HEK293 (cell line): ENCODE results near the gene BIN1.

ENCODE experiments used
- CTCF ChIA-PET: fragments of 350-600 bp; formaldehyde crosslinking; extraction: SDS; loops from one replicate; lab custom pipeline; 2021; ENCODE audit warnings: antibody characterized with exemption; lab: Yijun Ruan, JAX
- POLR2A ChIA-PET: fragments of 300-600 bp; formaldehyde crosslinking; extraction: SDS; loops from one replicate; lab custom pipeline; 2020; ENCODE audit warnings: antibody characterized with exemption, inconsistent platforms; lab: Yijun Ruan, JAX
- H3K27ac ChIP-seq: fragments of 200-500 bp; sonication (Bioruptor generic); 2 replicates; pipeline ENCODE4 v1.5.1; 2014; ENCODE audit warnings: low read depth, low read length, control low read depth, inconsistent platforms; ENCODE audit errors: extremely low read depth
- H3K36me3 ChIP-seq, 2 experiments: fragments of 200-500 bp in 1 of 2; sonication (Bioruptor generic) in 1 of 2; 1 replicate in 1 of 2; 2 replicates in 1 of 2; pipeline ENCODE4 v1.5.1; 2014 to 2017; ENCODE audit warnings: inconsistent platforms in 2 of 2, low read length in 2 of 2; ENCODE audit not compliant: control insufficient read depth in 2 of 2, insufficient read depth in 1 of 2
- H3K4me1 ChIP-seq: fragments of 200-500 bp; sonication (Bioruptor generic); 2 replicates; pipeline ENCODE4 v1.5.1; 2014; ENCODE audit warnings: mild to moderate bottlenecking, low read length, inconsistent platforms; ENCODE audit not compliant: control insufficient read depth, insufficient read depth
- H3K4me3 ChIP-seq: 2 replicates; pipeline ENCODE4 v1.5.1; 2011; ENCODE audit warnings: low read depth, mild to moderate bottlenecking, control low read depth, low read length, moderate library complexity
- H3K9me3 ChIP-seq: fragments of 200-500 bp; sonication (Bioruptor generic); 2 replicates; pipeline ENCODE4 v1.5.1; 2014; ENCODE audit warnings: low read depth, low read length, inconsistent platforms; ENCODE audit not compliant: control insufficient read depth, insufficient read depth
- HOXC10 ChIP-seq: sonication (generic); formaldehyde crosslinking; IDR thresholded peaks from 2 replicates; pipeline ENCODE4 v1.8.1; 2023; ENCODE audit warnings: mild to moderate bottlenecking, missing genetic modification reagents
- KLF10 ChIP-seq: fragments of 450-650 bp; IDR thresholded peaks from 2 replicates; pipeline ENCODE4 v1.5.1; 2018; ENCODE audit warnings: missing biosample characterization, mild to moderate bottlenecking, missing genetic modification characterization
- SCRT2 ChIP-seq: fragments of 450-650 bp; formaldehyde crosslinking; IDR thresholded peaks from 2 replicates; pipeline ENCODE4 v1.5.1; 2016; ENCODE audit warnings: missing biosample characterization, missing genetic modification characterization
- ZBTB20 ChIP-seq: fragments of 450-650 bp; formaldehyde crosslinking; IDR thresholded peaks from 2 replicates; pipeline ENCODE4 v1.5.1; 2016; ENCODE audit warnings: missing biosample characterization, missing genetic modification characterization
- ZBTB21 ChIP-seq: fragments of 450-650 bp; formaldehyde crosslinking; IDR thresholded peaks from 2 replicates; pipeline ENCODE4 v1.5.1; 2017; ENCODE audit warnings: missing biosample characterization, missing genetic modification characterization
- ZNF133 ChIP-seq: fragments of 450-650 bp; formaldehyde crosslinking; IDR thresholded peaks from 2 replicates; pipeline ENCODE4 v1.5.1; 2016; ENCODE audit warnings: missing biosample characterization, missing genetic modification characterization
- ZNF146 ChIP-seq: fragments of 450-650 bp; formaldehyde crosslinking; IDR thresholded peaks from 2 replicates; pipeline ENCODE4 v1.5.1; 2016; ENCODE audit warnings: missing biosample characterization, missing genetic modification characterization
- ZNF239 ChIP-seq: fragments of 450-650 bp; formaldehyde crosslinking; IDR thresholded peaks from 2 replicates; pipeline ENCODE4 v1.5.1; 2016; ENCODE audit warnings: missing biosample characterization, missing genetic modification characterization
- ZNF292 ChIP-seq: fragments of 450-650 bp; formaldehyde crosslinking; IDR thresholded peaks from 2 replicates; pipeline ENCODE4 v1.5.1; 2016; ENCODE audit warnings: low read depth, missing biosample characterization, missing genetic modification characterization, borderline replicate concordance
- ZNF404 ChIP-seq: fragments of 450-650 bp; formaldehyde crosslinking; IDR thresholded peaks from 2 replicates; pipeline ENCODE4 v1.5.1; 2017; ENCODE audit warnings: missing biosample characterization, missing genetic modification characterization
- ZNF501 ChIP-seq: fragments of 450-650 bp; formaldehyde crosslinking; IDR thresholded peaks from 2 replicates; pipeline ENCODE4 v1.5.1; 2016; ENCODE audit warnings: missing biosample characterization, missing genetic modification characterization
- ZNF529 ChIP-seq: fragments of 450-650 bp; formaldehyde crosslinking; IDR thresholded peaks from 2 replicates; pipeline ENCODE4 v1.5.1; 2017; ENCODE audit warnings: missing genetic modification characterization, missing biosample characterization; ENCODE audit not compliant: insufficient replicate concordance
- ZNF548 ChIP-seq: fragments of 450-650 bp; formaldehyde crosslinking; IDR thresholded peaks from 2 replicates; pipeline ENCODE4 v1.5.1; 2016; ENCODE audit warnings: missing biosample characterization, missing genetic modification characterization
- ZNF571 ChIP-seq: fragments of 450-650 bp; formaldehyde crosslinking; IDR thresholded peaks from 2 replicates; pipeline ENCODE4 v1.5.0; 2017; ENCODE audit warnings: missing biosample characterization, missing genetic modification characterization
- ZNF654 ChIP-seq: fragments of 450-650 bp; formaldehyde crosslinking; IDR thresholded peaks from 2 replicates; pipeline ENCODE4 v1.5.1; 2016; ENCODE audit warnings: low read depth, missing biosample characterization, missing genetic modification characterization
- ZNF677 ChIP-seq: fragments of 450-650 bp; IDR thresholded peaks from 2 replicates; pipeline ENCODE4 v1.5.0; 2018; ENCODE audit warnings: missing biosample characterization, mild to moderate bottlenecking, missing genetic modification characterization, moderate library complexity
- ZNF830 ChIP-seq: fragments of 450-650 bp; IDR thresholded peaks from 2 replicates; pipeline ENCODE4 v1.5.0; 2018; ENCODE audit warnings: missing biosample characterization, missing genetic modification characterization, low read depth, mild to moderate bottlenecking, moderate library complexity
- TF ChIP-seq, protein P1 (sequence below): fragments of 450-650 bp; formaldehyde crosslinking; IDR thresholded peaks from 2 replicates; pipeline ENCODE4 v1.5.1; 2016; ENCODE audit warnings: missing biosample characterization, missing genetic modification characterization
- TF ChIP-seq, protein P2 (sequence below): fragments of 450-650 bp; formaldehyde crosslinking; IDR thresholded peaks from 2 replicates; pipeline ENCODE4 v1.5.1; 2017; ENCODE audit warnings: missing biosample characterization, missing genetic modification characterization
- TF ChIP-seq, protein P3 (sequence below): fragments of 450-650 bp; formaldehyde crosslinking; IDR thresholded peaks from 2 replicates; pipeline ENCODE4 v1.5.1; 2017; ENCODE audit warnings: missing biosample characterization, missing genetic modification characterization
- TF ChIP-seq, protein P4 (sequence below): fragments of 450-650 bp; formaldehyde crosslinking; IDR thresholded peaks from 2 replicates; pipeline ENCODE4 v1.5.1; 2016; ENCODE audit warnings: missing biosample characterization, missing genetic modification characterization
- TF ChIP-seq, protein P5 (sequence below): fragments of 450-650 bp; formaldehyde crosslinking; IDR thresholded peaks from 2 replicates; pipeline ENCODE4 v1.5.1; 2016; ENCODE audit warnings: missing biosample characterization, missing genetic modification characterization

BIN1 gene

DNA sequence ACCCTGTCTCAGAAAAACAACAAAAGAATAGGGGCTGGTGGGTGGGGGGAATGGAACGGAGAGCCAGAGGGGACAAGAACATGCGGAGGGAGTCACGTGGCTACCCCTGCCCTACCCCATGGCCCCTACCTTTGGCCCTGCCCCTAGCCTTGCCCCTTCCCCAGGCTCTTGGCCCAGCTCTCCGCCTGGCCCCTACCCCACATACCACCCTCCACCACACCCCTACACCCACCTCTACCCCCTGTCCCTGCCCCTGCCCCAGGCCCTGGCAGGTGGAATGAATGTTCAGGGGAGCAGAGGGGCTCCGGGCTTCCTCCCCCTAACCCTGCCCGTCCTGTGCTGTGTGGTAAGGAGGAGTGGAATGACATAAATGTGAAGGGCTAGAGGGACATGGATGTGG is 15.1 kb downstream of the BIN1 start (continued):
- TF ChIP-seq, protein P1, sequence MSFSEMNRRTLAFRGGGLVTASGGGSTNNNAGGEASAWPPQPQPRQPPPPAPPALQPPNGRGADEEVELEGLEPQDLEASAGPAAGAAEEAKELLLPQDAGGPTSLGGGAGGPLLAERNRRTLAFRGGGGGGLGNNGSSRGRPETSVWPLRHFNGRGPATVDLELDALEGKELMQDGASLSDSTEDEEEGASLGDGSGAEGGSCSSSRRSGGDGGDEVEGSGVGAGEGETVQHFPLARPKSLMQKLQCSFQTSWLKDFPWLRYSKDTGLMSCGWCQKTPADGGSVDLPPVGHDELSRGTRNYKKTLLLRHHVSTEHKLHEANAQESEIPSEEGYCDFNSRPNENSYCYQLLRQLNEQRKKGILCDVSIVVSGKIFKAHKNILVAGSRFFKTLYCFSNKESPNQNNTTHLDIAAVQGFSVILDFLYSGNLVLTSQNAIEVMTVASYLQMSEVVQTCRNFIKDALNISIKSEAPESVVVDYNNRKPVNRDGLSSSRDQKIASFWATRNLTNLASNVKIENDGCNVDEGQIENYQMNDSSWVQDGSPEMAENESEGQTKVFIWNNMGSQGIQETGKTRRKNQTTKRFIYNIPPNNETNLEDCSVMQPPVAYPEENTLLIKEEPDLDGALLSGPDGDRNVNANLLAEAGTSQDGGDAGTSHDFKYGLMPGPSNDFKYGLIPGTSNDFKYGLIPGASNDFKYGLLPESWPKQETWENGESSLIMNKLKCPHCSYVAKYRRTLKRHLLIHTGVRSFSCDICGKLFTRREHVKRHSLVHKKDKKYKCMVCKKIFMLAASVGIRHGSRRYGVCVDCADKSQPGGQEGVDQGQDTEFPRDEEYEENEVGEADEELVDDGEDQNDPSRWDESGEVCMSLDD (tag by site-specific recombination): no peak
- TF ChIP-seq, protein P2, sequence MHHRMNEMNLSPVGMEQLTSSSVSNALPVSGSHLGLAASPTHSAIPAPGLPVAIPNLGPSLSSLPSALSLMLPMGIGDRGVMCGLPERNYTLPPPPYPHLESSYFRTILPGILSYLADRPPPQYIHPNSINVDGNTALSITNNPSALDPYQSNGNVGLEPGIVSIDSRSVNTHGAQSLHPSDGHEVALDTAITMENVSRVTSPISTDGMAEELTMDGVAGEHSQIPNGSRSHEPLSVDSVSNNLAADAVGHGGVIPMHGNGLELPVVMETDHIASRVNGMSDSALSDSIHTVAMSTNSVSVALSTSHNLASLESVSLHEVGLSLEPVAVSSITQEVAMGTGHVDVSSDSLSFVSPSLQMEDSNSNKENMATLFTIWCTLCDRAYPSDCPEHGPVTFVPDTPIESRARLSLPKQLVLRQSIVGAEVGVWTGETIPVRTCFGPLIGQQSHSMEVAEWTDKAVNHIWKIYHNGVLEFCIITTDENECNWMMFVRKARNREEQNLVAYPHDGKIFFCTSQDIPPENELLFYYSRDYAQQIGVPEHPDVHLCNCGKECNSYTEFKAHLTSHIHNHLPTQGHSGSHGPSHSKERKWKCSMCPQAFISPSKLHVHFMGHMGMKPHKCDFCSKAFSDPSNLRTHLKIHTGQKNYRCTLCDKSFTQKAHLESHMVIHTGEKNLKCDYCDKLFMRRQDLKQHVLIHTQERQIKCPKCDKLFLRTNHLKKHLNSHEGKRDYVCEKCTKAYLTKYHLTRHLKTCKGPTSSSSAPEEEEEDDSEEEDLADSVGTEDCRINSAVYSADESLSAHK (tag by site-specific recombination): no peak
- TF ChIP-seq, protein P3, sequence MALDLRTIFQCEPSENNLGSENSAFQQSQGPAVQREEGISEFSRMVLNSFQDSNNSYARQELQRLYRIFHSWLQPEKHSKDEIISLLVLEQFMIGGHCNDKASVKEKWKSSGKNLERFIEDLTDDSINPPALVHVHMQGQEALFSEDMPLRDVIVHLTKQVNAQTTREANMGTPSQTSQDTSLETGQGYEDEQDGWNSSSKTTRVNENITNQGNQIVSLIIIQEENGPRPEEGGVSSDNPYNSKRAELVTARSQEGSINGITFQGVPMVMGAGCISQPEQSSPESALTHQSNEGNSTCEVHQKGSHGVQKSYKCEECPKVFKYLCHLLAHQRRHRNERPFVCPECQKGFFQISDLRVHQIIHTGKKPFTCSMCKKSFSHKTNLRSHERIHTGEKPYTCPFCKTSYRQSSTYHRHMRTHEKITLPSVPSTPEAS: no peak
- TF ChIP-seq ZNF404 (tag by site-specific recombination): no peak

DNA sequence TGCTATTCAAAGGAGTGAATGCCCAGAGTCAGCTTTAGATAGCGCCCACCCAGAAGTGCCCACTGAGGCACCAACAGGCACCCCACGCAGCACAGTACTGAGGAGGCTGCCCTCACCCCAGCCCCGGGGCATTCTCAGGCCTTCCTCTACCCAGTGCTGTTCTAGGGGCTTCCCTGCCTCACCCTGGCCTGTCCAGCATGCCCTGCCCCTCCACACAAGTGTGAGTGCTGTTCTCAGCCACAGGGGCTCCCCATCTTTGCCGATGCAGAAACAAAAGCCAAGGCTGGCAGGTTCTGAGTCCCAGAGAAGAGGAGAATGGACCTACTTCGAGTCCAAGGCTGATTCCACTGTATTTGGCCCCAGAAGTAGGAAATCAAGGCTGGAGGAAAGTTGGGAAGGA is 15.8 kb downstream of the BIN1 start:
- Histone ChIP-seq H3K27ac (no peak overlapping the region), H3K9me3 (no peaks in the 10 kb centered on the region)
- TF ChIP-seq, protein P4, sequence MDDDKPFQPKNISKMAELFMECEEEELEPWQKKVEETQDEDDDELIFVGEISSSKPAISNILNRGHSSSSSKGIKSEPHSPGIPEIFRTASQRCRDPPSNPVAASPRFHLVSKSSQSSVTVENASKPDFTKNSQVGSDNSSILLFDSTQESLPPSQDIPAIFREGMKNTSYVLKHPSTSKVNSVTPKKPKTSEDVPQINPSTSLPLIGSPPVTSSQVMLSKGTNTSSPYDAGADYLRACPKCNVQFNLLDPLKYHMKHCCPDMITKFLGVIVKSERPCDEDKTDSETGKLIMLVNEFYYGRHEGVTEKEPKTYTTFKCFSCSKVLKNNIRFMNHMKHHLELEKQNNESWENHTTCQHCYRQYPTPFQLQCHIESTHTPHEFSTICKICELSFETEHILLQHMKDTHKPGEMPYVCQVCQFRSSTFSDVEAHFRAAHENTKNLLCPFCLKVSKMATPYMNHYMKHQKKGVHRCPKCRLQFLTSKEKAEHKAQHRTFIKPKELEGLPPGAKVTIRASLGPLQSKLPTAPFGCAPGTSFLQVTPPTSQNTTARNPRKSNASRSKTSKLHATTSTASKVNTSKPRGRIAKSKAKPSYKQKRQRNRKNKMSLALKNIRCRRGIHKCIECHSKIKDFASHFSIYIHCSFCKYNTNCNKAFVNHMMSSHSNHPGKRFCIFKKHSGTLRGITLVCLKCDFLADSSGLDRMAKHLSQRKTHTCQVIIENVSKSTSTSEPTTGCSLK (tag by site-specific recombination): no peak
- TF ChIP-seq ZNF133 (tag by site-specific recombination): no peak
- no peak for TF ChIP-seq ZNF146
- TF ChIP-seq ZNF830 (tag by site-specific recombination): no peak
- TF ChIP-seq ZNF501 (tag by site-specific recombination): no peak
- TF ChIP-seq ZBTB20 (tag by site-specific recombination): no peak
- TF ChIP-seq ZNF677 (tag by site-specific recombination): no peak
- TF ChIP-seq ZNF292 (tag by site-specific recombination): no peak
- no peak for TF ChIP-seq HOXC10
- no peak for TF ChIP-seq ZBTB21
- TF ChIP-seq KLF10 (tag by site-specific recombination): no peak
- TF ChIP-seq ZNF529 (tag by site-specific recombination): no peak
- no peak for TF ChIP-seq SCRT2 (tag by site-specific recombination)
- TF ChIP-seq, protein P5, sequence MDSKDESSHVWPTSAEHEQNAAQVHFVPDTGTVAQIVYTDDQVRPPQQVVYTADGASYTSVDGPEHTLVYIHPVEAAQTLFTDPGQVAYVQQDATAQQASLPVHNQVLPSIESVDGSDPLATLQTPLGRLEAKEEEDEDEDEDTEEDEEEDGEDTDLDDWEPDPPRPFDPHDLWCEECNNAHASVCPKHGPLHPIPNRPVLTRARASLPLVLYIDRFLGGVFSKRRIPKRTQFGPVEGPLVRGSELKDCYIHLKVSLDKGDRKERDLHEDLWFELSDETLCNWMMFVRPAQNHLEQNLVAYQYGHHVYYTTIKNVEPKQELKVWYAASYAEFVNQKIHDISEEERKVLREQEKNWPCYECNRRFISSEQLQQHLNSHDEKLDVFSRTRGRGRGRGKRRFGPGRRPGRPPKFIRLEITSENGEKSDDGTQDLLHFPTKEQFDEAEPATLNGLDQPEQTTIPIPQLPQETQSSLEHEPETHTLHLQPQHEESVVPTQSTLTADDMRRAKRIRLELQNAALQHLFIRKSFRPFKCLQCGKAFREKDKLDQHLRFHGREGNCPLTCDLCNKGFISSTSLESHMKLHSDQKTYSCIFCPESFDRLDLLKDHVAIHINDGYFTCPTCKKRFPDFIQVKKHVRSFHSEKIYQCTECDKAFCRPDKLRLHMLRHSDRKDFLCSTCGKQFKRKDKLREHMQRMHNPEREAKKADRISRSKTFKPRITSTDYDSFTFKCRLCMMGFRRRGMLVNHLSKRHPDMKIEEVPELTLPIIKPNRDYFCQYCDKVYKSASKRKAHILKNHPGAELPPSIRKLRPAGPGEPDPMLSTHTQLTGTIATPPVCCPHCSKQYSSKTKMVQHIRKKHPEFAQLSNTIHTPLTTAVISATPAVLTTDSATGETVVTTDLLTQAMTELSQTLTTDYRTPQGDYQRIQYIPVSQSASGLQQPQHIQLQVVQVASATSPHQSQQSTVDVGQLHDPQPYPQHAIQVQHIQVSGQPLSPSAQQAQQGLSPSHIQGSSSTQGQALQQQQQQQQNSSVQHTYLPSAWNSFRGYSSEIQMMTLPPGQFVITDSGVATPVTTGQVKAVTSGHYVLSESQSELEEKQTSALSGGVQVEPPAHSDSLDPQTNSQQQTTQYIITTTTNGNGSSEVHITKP: no peak
- no peak for TF ChIP-seq ZNF654
- no peak for TF ChIP-seq ZNF239 (tag by site-specific recombination)
- TF ChIP-seq ZNF571 (tag by site-specific recombination): no peak
- TF ChIP-seq ZNF548 (tag by site-specific recombination): no peak
- TF ChIP-seq, all 188 proteins: peak for 0
- H3K36me3 ChIP-seq: no peaks in the 10 kb centered on the region
- H3K4me1 ChIP-seq: 0 out of 2 replicates have a peak, but pooled peaks cover 5% of the 10 kb centered on the region
- CTCF ChIA-PET: no interaction called here
- H3K4me3 ChIP-seq: no peak overlapping the region
- POLR2A ChIA-PET: no interaction called here
